ENCODE results near the gene WARS2.

WARS2 gene

DNA sequence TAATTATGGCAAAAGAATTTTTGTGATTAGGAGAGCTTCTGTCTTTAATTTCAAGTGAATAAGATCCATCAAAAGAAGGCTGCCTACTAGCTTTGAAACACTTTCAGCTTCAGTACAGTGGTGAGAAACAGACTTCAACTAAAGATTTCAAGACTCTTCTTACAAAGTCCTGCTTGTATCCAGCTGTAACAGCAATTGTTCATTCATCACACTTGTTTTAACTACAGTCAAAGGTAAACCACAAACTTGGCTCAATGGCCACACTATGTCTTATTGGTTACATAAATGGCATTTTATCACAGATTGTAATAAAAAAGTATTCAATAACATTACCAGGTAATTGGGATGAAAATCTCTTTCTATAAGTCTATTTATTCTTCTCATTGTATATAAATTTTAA, 59.2 kb downstream of the WARS2 start:
- DNase-seq: peak; percentile 11

GRCh38 chr1:119080586-119080985, 59.9 kb downstream of the WARS2 start:
- DNase-seq: peak; percentile 54

- no peak for DNase-seq
Observed at GRCh38 chr1:119079881-119080280, 60.6 kb downstream of the WARS2 start.

DNA sequence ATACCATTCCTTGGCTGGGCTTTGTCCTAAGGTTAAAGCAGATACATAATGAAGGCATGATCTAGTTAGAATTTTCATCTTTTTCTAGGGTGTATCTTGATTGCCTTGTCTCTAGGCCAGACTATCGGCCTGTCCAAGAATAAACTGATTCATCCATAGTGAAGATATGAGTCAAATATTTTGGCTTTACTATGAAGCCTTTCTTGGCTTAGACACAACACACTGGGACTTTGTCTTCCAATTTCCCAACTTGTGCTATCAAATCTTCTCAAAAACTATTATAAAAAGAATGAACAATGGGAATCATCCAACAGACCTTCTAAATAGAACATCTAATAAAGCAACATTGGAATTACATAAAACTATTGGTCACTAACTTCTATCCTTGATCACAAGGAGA, 64.8 kb downstream of the WARS2 start:
- peak; percentile 71 for DNase-seq

- no peak for DNase-seq
Observed at GRCh38 chr1:119071321-119071720, 69.1 kb downstream of the WARS2 start.

GRCh38 chr1:119069682-119070081, 70.8 kb downstream of the WARS2 start:
- DNase-seq: no peak

DNA sequence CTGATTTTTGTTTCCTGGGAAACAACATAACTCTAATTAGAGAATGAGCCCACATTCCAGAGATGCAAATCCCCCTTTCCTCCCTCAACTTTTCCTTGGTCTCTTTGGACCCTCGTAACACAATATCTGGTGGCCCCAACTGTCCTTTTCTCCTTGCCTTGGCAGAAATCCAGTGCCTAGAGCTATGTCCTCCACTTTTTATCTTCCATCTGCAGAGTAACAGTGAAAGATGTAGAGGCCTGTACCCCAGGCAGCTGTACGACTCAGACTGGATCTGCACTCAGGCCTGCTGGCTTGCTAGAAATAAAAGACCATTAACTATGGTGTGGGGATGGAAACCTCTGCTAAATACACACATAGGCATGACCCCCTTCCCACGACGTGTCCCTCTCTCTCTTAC, 72.0 kb downstream of the WARS2 start:
- DNase-seq: no peak

DNA sequence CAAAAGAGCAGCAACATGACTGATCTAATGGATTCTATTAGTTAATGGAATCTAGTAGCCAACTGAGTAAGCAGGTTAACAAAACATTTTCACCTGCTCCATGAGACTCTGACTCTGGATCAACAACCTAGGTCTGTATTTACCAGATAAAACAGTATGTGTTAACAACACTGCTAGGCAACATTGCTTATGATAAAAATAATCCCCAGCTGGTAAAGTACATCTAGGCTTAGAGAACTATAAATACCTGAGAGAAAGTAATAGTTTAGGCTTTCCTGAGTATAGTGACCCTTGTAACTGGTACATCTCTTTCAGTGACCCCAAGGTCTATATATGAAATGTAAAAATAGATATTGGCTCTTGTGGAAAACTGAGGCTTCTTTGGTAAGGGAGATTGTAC, 78.8 kb downstream of the WARS2 start:
- no peak for DNase-seq

DNA sequence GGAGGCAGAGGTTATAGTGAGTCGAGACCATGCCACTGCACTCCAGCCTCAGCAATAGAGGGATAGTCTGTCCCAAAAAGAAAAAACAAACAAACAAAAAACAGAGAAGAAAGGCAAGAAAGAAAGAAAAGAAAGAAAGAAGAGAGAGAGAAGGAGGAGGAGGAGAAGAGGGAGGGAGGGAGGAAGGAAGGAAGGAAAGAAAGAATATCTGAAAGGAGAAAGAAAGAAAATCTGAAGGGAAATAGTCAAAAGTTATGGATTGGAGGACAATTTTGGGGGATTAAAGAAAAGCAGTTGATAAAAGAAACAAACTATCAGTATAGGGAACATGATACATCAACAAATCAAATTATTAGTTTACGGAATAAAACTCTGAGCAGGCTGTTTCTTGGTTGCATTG, 84.9 kb downstream of the WARS2 start:
- DNase-seq: no peak

DNA sequence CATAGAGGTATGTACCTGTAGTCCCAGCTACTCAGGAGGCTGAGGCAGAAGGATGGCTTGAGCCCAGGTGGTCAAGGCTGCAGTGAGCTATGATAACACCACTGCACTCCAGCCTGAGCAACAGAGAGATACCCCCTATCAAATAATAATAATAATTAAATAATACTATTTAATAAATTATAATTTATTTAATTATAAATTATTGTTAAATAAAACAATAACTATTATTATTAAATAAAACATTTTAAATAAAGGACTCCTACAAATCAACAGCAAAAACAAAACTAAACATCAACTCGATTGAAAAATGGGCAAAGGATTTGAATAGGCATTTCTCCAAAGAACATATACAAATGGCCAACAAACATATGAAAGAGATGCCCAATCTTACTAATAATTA, 86.5 kb downstream of the WARS2 start:
- no peak for DNase-seq

DNA sequence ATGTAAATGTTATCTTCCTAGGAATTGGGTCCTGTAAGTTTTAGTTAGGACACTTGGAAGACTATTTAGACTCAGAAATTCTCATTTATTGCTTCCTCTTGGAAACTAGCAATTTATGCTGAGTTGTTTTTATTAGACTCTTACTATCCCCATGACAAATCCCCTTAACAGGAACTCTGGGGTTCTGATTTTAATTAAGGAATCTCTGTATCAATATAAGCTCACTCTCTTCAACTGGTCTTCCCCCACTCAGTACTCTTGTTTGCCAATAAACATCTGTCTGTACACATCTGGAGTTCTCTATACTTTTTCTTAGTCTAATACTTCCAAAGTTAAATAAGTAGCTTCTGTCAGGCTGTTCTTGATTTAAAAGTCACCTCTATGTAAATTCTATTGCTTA, 88.2 kb downstream of the WARS2 start:
- DNase-seq: no peak

GRCh38 chr1:119048624-119049404, 91.6 kb downstream of the WARS2 start:
- DNase-seq: no peak

GRCh38 chr1:119046785-119047438, 93.5 kb downstream of the WARS2 start:
- peak; percentile 9 for DNase-seq

GRCh38 chr1:119046429-119046784, 94.0 kb downstream of the WARS2 start:
- DNase-seq: no peak

DNA sequence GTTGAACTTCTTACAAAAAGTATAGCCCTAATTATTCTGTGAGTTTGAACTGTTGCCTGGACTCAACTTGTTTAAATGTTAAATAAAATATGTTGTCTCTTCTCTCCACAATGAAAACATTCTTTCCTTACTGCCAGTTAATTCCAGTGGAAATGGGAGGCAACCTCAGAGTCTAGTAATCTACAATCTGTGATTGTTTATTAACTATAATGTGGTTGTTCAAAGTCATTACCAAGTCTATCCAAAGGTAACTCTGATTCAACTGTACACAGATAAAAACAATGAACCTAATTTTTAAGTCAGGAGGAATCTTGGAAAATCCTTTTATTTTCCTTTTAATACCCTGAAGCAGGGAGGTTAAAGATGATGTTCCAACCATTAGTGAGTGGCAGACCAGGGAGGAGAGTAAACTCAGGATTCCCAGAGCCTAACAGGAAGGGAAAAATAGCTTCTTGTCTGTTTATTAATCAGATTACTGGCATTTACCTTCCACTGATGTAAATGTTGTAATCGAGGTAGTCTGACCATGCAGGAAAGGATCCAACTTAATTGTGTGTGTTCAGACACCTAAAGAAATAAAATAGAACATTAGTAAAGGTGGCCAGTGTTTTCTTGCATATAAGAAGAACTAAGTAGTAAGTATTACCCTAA, 95.2 kb downstream of the WARS2 start:
- DNase-seq: no peak

DNA sequence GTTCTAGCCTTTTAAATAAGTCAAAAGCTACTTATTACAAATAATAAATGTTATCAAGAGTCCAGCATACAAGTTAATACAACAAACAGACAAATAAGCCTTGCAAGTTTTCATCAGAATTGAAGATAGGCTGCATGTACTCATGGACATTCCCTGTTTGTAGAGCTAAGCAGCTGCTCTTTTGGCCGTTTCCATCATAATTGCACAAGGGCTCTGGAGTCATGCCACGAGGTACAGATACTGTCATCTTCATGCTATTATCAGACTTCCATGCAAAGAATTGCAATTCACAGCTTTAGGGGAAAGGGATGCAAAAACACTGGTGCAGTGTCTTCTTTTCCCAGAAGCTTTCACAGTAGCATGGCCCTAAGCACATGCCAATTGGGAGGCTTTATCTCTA, 99.5 kb downstream of the WARS2 start:
- DNase-seq: peak; percentile 47

- DNase-seq: no peak
Observed at GRCh38 chr1:119040489-119040888, 100.0 kb downstream of the WARS2 start.

DNA sequence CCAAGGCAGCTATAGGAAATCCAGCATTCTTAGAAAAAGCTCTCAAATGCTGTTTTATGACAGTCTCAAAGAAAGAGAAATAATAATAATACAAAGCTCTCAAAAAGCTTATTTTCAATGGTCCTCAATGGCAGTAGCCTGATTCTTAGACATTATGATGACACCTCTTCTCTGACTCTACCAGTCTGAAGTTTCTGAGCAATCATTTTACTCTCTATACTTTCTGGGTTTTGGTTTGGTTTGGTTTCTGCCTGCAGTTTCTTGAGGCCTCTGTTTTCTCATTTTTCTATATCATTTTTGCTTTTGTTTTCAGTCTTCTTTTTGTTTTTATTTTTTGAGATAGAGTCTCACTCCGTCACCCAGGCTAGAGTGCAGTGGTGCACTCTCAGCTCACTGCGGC, 102.1 kb downstream of the WARS2 start:
- no peak for DNase-seq

- no peak for DNase-seq
Observed at GRCh38 chr1:119034359-119034758, 106.1 kb downstream of the WARS2 start.

- DNase-seq: no peak
Observed at GRCh38 chr1:119032986-119033385, 107.5 kb downstream of the WARS2 start.

DNA sequence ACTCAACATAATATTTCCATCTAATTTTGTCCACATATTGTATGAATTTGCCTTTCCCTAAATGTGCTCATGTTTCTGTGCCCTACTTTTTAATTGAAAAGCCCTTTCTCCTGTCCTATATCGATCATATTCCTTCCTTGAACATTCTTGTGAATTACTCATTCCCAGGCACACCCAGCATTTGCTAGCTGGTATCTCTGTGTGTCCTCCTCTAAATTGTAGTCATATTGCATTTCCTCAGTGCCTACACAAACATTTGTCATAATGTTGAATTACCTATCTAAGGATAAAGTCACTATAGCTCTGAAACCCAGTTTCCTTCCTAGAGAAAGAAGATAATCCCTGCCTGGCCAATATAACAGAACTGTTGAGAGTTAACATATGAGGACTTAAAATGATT, 112.7 kb downstream of the WARS2 start:
- DNase-seq: no peak

- DNase-seq: no peak
Observed at GRCh38 chr1:119026956-119027355, 113.5 kb downstream of the WARS2 start.

- no peak for DNase-seq
Observed at GRCh38 chr1:119015547-119015946, 124.9 kb downstream of the WARS2 start.

DNA sequence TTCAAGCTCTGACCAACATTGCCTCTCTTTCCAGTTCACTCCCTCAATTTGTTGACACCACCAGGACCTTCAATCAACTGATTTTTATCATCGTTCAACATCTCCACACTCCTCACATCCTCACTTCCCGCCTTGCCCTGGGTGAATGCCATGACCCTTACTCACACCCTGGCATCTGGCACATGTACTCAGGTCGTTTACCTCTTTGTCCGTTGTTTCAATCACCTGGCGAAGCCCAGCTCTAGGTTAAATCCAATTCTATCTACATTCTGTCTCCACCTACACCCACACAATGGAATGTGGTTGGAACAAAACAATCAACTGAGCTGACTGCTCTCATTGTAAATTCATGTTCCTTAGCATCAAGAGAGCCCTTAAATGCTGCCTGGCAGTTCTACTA, 128.1 kb downstream of the WARS2 start:
- DNase-seq: no peak

Data from HCEC 1CT (cell line).